Measurements from ENCODE around the gene SRPRB. TPM values are rescaled to one million over a fixed set of nuclear protein-coding genes. Genes with fewer than 3 reads are reported as not detected.

The SRPRB gene
- total RNA-seq, 1 donor from 2014 or later: 111 TPM

- no peaks in the 10 kb centered on the region for H3K36me3 ChIP-seq (ENCODE audit: control insufficient read depth, insufficient read depth, low read length)
- FAIRE-seq (no peak), DNase-seq (ENCODE audit: low read depth) (no peak)
- TF ChIP-seq, protein P1, sequence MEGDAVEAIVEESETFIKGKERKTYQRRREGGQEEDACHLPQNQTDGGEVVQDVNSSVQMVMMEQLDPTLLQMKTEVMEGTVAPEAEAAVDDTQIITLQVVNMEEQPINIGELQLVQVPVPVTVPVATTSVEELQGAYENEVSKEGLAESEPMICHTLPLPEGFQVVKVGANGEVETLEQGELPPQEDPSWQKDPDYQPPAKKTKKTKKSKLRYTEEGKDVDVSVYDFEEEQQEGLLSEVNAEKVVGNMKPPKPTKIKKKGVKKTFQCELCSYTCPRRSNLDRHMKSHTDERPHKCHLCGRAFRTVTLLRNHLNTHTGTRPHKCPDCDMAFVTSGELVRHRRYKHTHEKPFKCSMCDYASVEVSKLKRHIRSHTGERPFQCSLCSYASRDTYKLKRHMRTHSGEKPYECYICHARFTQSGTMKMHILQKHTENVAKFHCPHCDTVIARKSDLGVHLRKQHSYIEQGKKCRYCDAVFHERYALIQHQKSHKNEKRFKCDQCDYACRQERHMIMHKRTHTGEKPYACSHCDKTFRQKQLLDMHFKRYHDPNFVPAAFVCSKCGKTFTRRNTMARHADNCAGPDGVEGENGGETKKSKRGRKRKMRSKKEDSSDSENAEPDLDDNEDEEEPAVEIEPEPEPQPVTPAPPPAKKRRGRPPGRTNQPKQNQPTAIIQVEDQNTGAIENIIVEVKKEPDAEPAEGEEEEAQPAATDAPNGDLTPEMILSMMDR (IDR thresholded peaks at IDR 0.05; ENCODE audit: insufficient read depth, low read length, severe bottlenecking): no peak
- H3K27me3 ChIP-seq (ENCODE audit: control insufficient read depth, insufficient read depth, low read length): no peaks in the 10 kb centered on the region
- H3K4me3 ChIP-seq (ENCODE audit: low read depth, low read length): no peak overlapping the region
These were observed 23.7 kb downstream of the SRPRB start for GRCh38 chr3:133829310-133829707.

DNA sequence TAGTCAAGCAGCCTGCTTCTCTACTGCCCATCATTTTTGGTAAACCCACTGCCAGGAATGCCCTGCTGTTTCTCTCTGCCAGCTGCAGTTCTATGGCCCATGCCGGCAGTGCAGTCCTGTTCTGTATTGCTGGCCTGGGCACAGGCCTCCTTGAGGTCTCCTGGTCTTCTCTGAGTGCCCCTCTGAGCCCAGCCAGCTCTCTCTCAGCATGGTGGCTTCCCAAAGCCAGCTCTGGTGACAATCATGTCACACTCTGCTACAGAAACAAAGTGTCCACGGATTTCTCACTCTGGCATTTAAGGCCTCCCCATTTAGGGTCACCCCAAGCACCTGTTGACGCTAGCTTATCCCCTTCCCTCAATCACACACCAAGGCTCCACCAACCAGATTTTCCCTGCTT is 24.5 kb downstream of the SRPRB start:
- Histone ChIP-seq H3K4me3 (ENCODE audit: low read depth, low read length) (no peak overlapping the region), H3K27me3 (ENCODE audit: control insufficient read depth, insufficient read depth, low read length) (no peaks in the 10 kb centered on the region), H3K36me3 (ENCODE audit: control insufficient read depth, insufficient read depth, low read length) (no peaks in the 10 kb centered on the region)
- no peak for DNase-seq (ENCODE audit: low read depth)
- TF ChIP-seq, protein P1 (IDR thresholded peaks at IDR 0.05; ENCODE audit: insufficient read depth, low read length, severe bottlenecking): no peak
- no peak for FAIRE-seq

GRCh38 chr3:133831966-133832801 is 26.6 kb downstream of the SRPRB start:
- DNase-seq (ENCODE audit: low read depth) (no peak), FAIRE-seq (peak; percentile 93)
- H3K27me3 ChIP-seq (ENCODE audit: control insufficient read depth, insufficient read depth, low read length): no peaks in the 10 kb centered on the region
- no peaks in the 10 kb centered on the region for H3K36me3 ChIP-seq (ENCODE audit: control insufficient read depth, insufficient read depth, low read length)
- H3K4me3 ChIP-seq (ENCODE audit: low read depth, low read length): no peak overlapping the region
- TF ChIP-seq, protein P1 (IDR thresholded peaks at IDR 0.05; ENCODE audit: insufficient read depth, low read length, severe bottlenecking): peak; percentile 16

- FAIRE-seq (peak; percentile 36), DNase-seq (ENCODE audit: low read depth) (no peak)
- TF ChIP-seq, protein P1 (IDR thresholded peaks at IDR 0.05; ENCODE audit: insufficient read depth, low read length, severe bottlenecking): no peak
- H3K4me3 ChIP-seq (ENCODE audit: low read depth, low read length): no peak overlapping the region
- no peaks in the 10 kb centered on the region for H3K36me3 ChIP-seq (ENCODE audit: control insufficient read depth, insufficient read depth, low read length)
- H3K27me3 ChIP-seq (ENCODE audit: control insufficient read depth, insufficient read depth, low read length): no peaks in the 10 kb centered on the region
These were observed 27.2 kb downstream of the SRPRB start for GRCh38 chr3:133832802-133833144.

DNA sequence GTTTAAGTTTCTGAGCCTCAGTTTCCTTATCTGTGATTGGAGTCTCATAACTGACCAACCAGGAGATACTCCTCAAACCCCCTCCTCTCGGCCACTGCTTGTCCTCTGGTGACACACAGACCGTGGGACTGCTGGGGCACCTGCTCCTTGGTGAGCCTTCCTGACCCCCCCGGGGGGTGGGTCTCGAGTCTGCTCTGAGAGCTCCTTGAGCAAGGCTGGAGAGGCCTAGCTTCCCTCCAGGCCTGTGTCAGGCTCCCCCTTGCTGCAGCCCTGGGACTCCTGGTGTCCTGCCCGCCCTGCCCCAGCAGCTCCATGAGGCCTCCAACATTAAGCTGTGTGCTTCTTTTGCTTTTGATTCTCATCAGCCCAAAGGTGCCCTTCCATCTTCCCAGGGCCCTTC is 27.7 kb downstream of the SRPRB start:
- Histone ChIP-seq H3K27me3 (ENCODE audit: control insufficient read depth, insufficient read depth, low read length) (no peaks in the 10 kb centered on the region), H3K4me3 (ENCODE audit: low read depth, low read length) (no peak overlapping the region), H3K36me3 (ENCODE audit: control insufficient read depth, insufficient read depth, low read length) (no peaks in the 10 kb centered on the region)
- TF ChIP-seq, protein P1 (IDR thresholded peaks at IDR 0.05; ENCODE audit: insufficient read depth, low read length, severe bottlenecking): no peak
- FAIRE-seq (no peak), DNase-seq (ENCODE audit: low read depth) (no peak)

All from bronchial epithelial cell (primary cell).